ENCODE measurements around the gene OR4X2. TPM values are rescaled to one million over a fixed set of nuclear protein-coding genes. Genes with fewer than 3 reads are reported as not detected.
"Not testable (repeated sequence)": the region's sequence is repeated elsewhere in the genome, so short reads cannot be mapped to it uniquely, and the experiment has no call there.

OR4X2 gene, protein sequence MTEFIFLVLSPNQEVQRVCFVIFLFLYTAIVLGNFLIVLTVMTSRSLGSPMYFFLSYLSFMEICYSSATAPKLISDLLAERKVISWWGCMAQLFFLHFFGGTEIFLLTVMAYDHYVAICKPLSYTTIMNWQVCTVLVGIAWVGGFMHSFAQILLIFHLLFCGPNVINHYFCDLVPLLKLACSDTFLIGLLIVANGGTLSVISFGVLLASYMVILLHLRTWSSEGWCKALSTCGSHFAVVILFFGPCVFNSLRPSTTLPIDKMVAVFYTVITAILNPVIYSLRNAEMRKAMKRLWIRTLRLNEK
- total RNA-seq, result not detected in 2 replicates

DNA sequence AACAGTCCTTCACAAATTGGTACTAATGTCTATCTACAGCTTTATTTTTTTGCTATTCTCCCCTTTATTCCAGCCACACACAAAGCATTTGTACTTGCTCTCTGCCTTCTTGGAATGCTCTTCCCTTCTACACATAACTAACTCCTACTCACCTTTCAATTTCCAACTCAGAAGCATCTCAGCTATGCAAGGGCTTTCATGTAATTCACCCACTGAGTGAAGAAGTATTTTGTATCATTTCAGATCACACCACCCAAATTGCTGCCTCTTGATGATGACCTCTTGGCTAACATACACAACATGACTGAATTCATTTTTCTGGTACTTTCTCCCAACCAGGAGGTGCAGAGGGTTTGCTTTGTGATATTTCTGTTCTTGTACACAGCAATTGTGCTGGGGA is at the start of gene OR4X2:
Gene OR4X2, plus strand, starts transcription at position 301 of the 400 bp plus-strand sequence. Its CDS starts 0 bp downstream, at position 301.
- no peak within 1 kb of the TSS for H3K4me3 ChIP-seq (ENCODE audit: low read depth, low read length)
- DNase-seq (ENCODE audit: low read depth), result no peak
- no peak for FAIRE-seq
- no peaks in the 10 kb centered on the region for H3K27me3 ChIP-seq (ENCODE audit: control insufficient read depth, insufficient read depth, low read length)
- H3K36me3 ChIP-seq (ENCODE audit: control insufficient read depth, insufficient read depth, low read length), result no peaks in the 10 kb centered on the region
- TF ChIP-seq, protein P1, sequence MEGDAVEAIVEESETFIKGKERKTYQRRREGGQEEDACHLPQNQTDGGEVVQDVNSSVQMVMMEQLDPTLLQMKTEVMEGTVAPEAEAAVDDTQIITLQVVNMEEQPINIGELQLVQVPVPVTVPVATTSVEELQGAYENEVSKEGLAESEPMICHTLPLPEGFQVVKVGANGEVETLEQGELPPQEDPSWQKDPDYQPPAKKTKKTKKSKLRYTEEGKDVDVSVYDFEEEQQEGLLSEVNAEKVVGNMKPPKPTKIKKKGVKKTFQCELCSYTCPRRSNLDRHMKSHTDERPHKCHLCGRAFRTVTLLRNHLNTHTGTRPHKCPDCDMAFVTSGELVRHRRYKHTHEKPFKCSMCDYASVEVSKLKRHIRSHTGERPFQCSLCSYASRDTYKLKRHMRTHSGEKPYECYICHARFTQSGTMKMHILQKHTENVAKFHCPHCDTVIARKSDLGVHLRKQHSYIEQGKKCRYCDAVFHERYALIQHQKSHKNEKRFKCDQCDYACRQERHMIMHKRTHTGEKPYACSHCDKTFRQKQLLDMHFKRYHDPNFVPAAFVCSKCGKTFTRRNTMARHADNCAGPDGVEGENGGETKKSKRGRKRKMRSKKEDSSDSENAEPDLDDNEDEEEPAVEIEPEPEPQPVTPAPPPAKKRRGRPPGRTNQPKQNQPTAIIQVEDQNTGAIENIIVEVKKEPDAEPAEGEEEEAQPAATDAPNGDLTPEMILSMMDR (IDR thresholded peaks at IDR 0.05; ENCODE audit: insufficient read depth, low read length, severe bottlenecking), result no peak

DNA sequence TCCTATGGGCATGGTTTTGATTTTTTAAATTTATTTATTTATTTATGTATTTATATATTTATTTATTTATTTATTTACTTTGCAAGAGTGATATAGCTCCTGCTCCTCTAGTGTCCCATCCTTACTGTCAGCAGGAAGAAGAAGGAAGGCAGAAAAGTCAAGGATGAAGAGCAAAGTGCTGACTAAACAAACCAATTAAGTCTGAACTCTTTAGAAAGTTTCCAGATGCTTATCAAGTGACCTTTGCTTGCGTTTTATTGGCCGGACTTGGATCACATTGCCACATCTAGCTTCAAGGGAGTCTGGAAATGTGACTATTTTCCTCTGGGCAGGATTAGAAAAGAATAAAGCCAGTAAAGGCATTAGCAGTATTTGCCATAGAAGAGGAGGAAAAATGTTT is 37.0 kb upstream of the OR4X2 start:
- no peaks in the 10 kb centered on the region for H3K36me3 ChIP-seq (ENCODE audit: control insufficient read depth, insufficient read depth, low read length)
- TF ChIP-seq, protein P1 (IDR thresholded peaks at IDR 0.05; ENCODE audit: insufficient read depth, low read length, severe bottlenecking), result no peak
- FAIRE-seq, result no peak
- no peak for DNase-seq (ENCODE audit: low read depth)
- H3K27me3 ChIP-seq (ENCODE audit: control insufficient read depth, insufficient read depth, low read length), result no peaks in the 10 kb centered on the region
- no peak overlapping the region for H3K4me3 ChIP-seq (ENCODE audit: low read depth, low read length)

DNA sequence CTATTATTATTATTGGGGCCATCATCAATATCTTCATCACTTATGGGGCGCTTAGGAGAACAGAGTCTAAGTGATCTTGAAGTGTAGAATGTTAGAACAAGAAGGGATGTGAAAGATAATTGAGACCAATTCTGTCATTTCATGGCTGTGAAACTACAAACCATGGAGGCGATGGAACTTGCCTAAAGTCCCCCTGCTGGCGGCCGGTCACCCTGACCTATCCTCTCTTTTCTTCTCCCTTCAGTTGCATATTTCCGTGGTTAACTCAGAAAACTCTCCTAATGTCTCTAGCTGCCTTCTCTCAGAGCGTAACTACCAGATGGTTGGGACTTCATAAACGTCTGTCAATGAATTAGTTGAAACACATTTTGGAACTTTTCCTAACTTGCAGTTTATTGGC is 34.9 kb upstream of the OR4X2 start:
- no peaks in the 10 kb centered on the region for H3K27me3 ChIP-seq (ENCODE audit: control insufficient read depth, insufficient read depth, low read length)
- FAIRE-seq (no peak), DNase-seq (ENCODE audit: low read depth) (no peak)
- TF ChIP-seq, protein P1 (IDR thresholded peaks at IDR 0.05; ENCODE audit: insufficient read depth, low read length, severe bottlenecking), result no peak
- H3K36me3 ChIP-seq (ENCODE audit: control insufficient read depth, insufficient read depth, low read length), result no peaks in the 10 kb centered on the region
- H3K4me3 ChIP-seq (ENCODE audit: low read depth, low read length), result no peak overlapping the region

DNA sequence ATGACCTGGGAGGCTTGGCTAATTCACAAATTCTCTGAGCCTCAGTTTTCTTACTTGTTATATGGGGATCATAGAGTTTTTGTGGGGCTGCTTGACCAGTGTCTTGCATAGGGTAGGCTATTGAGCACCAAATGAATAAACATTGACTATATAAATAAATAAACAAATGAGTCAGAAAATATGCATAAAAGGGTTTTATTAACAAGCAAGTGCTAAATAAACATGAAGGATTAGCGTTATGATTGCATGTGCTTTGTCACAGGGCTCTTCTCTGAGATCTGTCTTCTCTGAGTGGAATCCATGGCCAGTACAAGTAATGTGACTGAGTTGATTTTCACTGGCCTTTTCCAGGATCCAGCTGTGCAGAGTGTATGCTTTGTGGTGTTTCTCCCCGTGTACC is 28.4 kb upstream of the OR4X2 start, which contains the start of gene OR4B1:
Gene OR4B1, plus strand, starts transcription at position 301 of the 400 bp plus-strand sequence. Its CDS starts 0 bp downstream, at position 301.
- Histone ChIP-seq H3K27me3 (ENCODE audit: control insufficient read depth, insufficient read depth, low read length) (no peaks in the 10 kb centered on the region), H3K4me3 (ENCODE audit: low read depth, low read length) (no peak within 1 kb of the TSS), H3K36me3 (ENCODE audit: control insufficient read depth, insufficient read depth, low read length) (no peaks in the 10 kb centered on the region)
- FAIRE-seq (no peak), DNase-seq (ENCODE audit: low read depth) (no peak)
- TF ChIP-seq, protein P1 (IDR thresholded peaks at IDR 0.05; ENCODE audit: insufficient read depth, low read length, severe bottlenecking), result no peak

DNA sequence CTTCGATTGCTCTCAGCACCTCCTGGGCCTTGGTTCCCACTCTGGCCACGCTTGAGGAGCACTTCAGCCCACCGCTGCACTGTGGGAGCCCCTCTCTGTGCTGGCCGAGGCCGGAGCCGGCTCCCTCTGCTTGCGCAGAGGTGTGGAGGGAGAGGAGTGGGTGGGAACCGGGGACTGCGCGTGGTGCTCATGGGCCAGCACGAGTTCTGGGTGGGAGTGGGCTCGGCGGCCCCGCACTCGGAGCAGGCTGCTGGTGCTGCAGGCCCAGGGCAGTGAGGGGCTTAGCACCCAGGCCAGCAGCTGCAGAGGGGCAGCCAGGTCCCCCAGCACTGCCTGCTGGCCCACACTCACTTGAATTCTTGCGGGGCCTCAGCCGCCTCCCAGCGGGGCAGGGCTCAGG is 16.1 kb upstream of the OR4X2 start:
- TF ChIP-seq, protein P1 (IDR thresholded peaks at IDR 0.05; ENCODE audit: insufficient read depth, low read length, severe bottlenecking), result no peak
- no peaks in the 10 kb centered on the region for H3K27me3 ChIP-seq (ENCODE audit: control insufficient read depth, insufficient read depth, low read length)
- H3K4me3 ChIP-seq (ENCODE audit: low read depth, low read length), result no peak overlapping the region
- no peak for DNase-seq (ENCODE audit: low read depth)
- no peaks in the 10 kb centered on the region for H3K36me3 ChIP-seq (ENCODE audit: control insufficient read depth, insufficient read depth, low read length)
- FAIRE-seq, result no peak

DNA sequence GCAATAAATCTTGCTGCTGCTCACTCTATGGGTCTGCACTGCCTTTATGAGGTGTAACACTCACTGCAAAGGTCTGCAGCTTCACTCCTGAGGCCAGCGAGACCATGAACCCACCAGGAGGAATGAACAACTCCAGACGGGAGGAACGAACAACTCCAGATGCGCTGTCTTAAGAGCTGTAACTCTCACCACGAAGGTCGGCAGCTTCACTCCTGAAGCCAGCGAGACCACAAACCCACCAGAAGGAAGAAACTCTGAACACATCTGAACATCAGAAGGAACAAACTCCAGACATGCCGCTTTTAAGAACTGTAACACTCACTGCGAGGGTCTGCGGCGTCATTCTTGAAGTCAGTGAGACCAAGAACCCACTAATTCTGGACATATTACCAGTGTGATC is 14.8 kb upstream of the OR4X2 start:
- H3K36me3 ChIP-seq (ENCODE audit: control insufficient read depth, insufficient read depth, low read length); H3K4me3 ChIP-seq (ENCODE audit: low read depth, low read length); H3K27me3 ChIP-seq (ENCODE audit: control insufficient read depth, insufficient read depth, low read length); FAIRE-seq; DNase-seq (ENCODE audit: low read depth): not testable (repeated sequence)

All from bronchial epithelial cell (primary cell).